ENCODE results near the gene TFPI.

The TFPI gene

GRCh38 chr2:187593098-187593497, 38.9 kb upstream of the TFPI start:
- Histone ChIP-seq H3K27ac (ENCODE audit: low read length) (no peak overlapping the region), H3K79me2 (ENCODE audit: insufficient read depth, low read length) (no peaks in the 10 kb centered on the region)
- no peak for ATAC-seq (ENCODE audit: insufficient read depth, low read depth)

GRCh38 chr2:187590175-187590574, 35.9 kb upstream of the TFPI start:
- no peak overlapping the region for H3K4me3 ChIP-seq (ENCODE audit: low read depth in 1 of 2, low read length in 2 of 2)
- DNase-seq: no peak
- no peaks in the 10 kb centered on the region for H3K9me3 ChIP-seq (ENCODE audit: insufficient read depth, low read length, severe bottlenecking)
- no peaks in the 10 kb centered on the region for H3K36me3 ChIP-seq (ENCODE audit: insufficient read depth, low read length)
- no peaks in the 10 kb centered on the region; the same call in none of the 2 replicates for H3K4me1 ChIP-seq (ENCODE audit: insufficient read depth, low read length)
- no peak overlapping the region for H3K9ac ChIP-seq (ENCODE audit: low read depth, low read length)
- no peak overlapping the region for H3K27ac ChIP-seq (ENCODE audit: low read length)
- no peak for TF ChIP-seq EZH2 (IDR thresholded peaks at IDR 0.05; ENCODE audit: borderline replicate concordance, low read depth, low read length, severe bottlenecking)
- TF ChIP-seq CTCF (IDR thresholded peaks at IDR 0.05; ENCODE audit: borderline replicate concordance, extremely low read depth, low read length, poor library complexity, severe bottlenecking): no peak
- no peak for ATAC-seq (ENCODE audit: insufficient read depth, low read depth)
- no peak overlapping the region for H2AFZ ChIP-seq (ENCODE audit: low read depth, low read length)
- H4K20me1 ChIP-seq (ENCODE audit: insufficient read depth, low read length): no peaks in the 10 kb centered on the region
- no peaks in the 10 kb centered on the region for H3K79me2 ChIP-seq (ENCODE audit: insufficient read depth, low read length)
- no peaks in the 10 kb centered on the region for H3K27me3 ChIP-seq (ENCODE audit: insufficient read depth, low read length, poor library complexity)
- no peak overlapping the region for H3K4me2 ChIP-seq (ENCODE audit: insufficient read depth, low read length)

More at GRCh38 chr2:187593098-187593497, 38.9 kb upstream of the TFPI start:
- H3K27me3 ChIP-seq (ENCODE audit: insufficient read depth, low read length, poor library complexity): no peaks in the 10 kb centered on the region
- H2AFZ ChIP-seq (ENCODE audit: low read depth, low read length): no peak overlapping the region
- DNase-seq: no peak
- no peak overlapping the region for H3K9ac ChIP-seq (ENCODE audit: low read depth, low read length)
- H3K9me3 ChIP-seq (ENCODE audit: insufficient read depth, low read length, severe bottlenecking): no peaks in the 10 kb centered on the region
- no peaks in the 10 kb centered on the region for H3K4me1 ChIP-seq (ENCODE audit: insufficient read depth, low read length)
- H3K4me2 ChIP-seq (ENCODE audit: insufficient read depth, low read length): no peak overlapping the region
- H3K36me3 ChIP-seq (ENCODE audit: insufficient read depth, low read length): no peaks in the 10 kb centered on the region
- TF ChIP-seq CTCF (IDR thresholded peaks at IDR 0.05; ENCODE audit: borderline replicate concordance, extremely low read depth, low read length, poor library complexity, severe bottlenecking) (no peak), EZH2 (IDR thresholded peaks at IDR 0.05; ENCODE audit: borderline replicate concordance, low read depth, low read length, severe bottlenecking) (no peak)
- H3K4me3 ChIP-seq (ENCODE audit: low read depth in 1 of 2, low read length in 2 of 2): no peak overlapping the region
- H4K20me1 ChIP-seq (ENCODE audit: insufficient read depth, low read length): no peaks in the 10 kb centered on the region

GRCh38 chr2:187586011-187586641, 31.9 kb upstream of the TFPI start:
- TF ChIP-seq CTCF (IDR thresholded peaks at IDR 0.05; ENCODE audit: borderline replicate concordance, extremely low read depth, low read length, poor library complexity, severe bottlenecking) (no peak), EZH2 (IDR thresholded peaks at IDR 0.05; ENCODE audit: borderline replicate concordance, low read depth, low read length, severe bottlenecking) (no peak)
- no peaks in the 10 kb centered on the region for H3K9me3 ChIP-seq (ENCODE audit: insufficient read depth, low read length, severe bottlenecking)
- no peak overlapping the region for H2AFZ ChIP-seq (ENCODE audit: low read depth, low read length)
- H3K4me1 ChIP-seq (ENCODE audit: insufficient read depth, low read length): peaks cover 6% of the 10 kb centered on the region
- peak; percentile 64 for ATAC-seq (ENCODE audit: insufficient read depth, low read depth)
- H3K36me3 ChIP-seq (ENCODE audit: insufficient read depth, low read length): no peaks in the 10 kb centered on the region
- H3K4me3 ChIP-seq (ENCODE audit: low read depth in 1 of 2, low read length in 2 of 2): no peak overlapping the region
- DNase-seq: no peak
- H3K4me2 ChIP-seq (ENCODE audit: insufficient read depth, low read length): no peak overlapping the region
- no peaks in the 10 kb centered on the region for H3K79me2 ChIP-seq (ENCODE audit: insufficient read depth, low read length)
- H4K20me1 ChIP-seq (ENCODE audit: insufficient read depth, low read length): no peaks in the 10 kb centered on the region
- H3K9ac ChIP-seq (ENCODE audit: low read depth, low read length): no peak overlapping the region
- H3K27me3 ChIP-seq (ENCODE audit: insufficient read depth, low read length, poor library complexity): no peaks in the 10 kb centered on the region
- no peak overlapping the region for H3K27ac ChIP-seq (ENCODE audit: low read length)

All from DND-41 (cell line).